ENCODE data around the gene ATCAY. TPM values are rescaled to one million over a fixed set of nuclear protein-coding genes. Genes with fewer than 3 reads are reported as not detected.
"Not testable (repeated sequence)": the region's sequence is repeated elsewhere in the genome, so short reads cannot be mapped to it uniquely, and the experiment has no call there.

Gene ATCAY
- total RNA-seq, 1 donor from 2014 or later = 15.8 TPM

- peaks cover 8% of the 10 kb centered on the region for H3K4me1 Mint-ChIP-seq
- no peaks in the 10 kb centered on the region for H3K9me3 Mint-ChIP-seq
- no peak overlapping the region for H3K9ac ChIP-seq
- H3K79me2 ChIP-seq (ENCODE audit: low read depth) = no peaks in the 10 kb centered on the region
- no peaks in the 10 kb centered on the region for H3K36me3 Mint-ChIP-seq
- TF ChIP-seq EZH2phosphoT487 (IDR thresholded peaks at IDR 0.05) (no peak), CTCF (IDR thresholded peaks at IDR 0.05) (no peak), EZH2 (IDR thresholded peaks at IDR 0.05) (no peak)
- H3K9me3 ChIP-seq (ENCODE audit: low read depth) = no peaks in the 10 kb centered on the region
- DNase-seq (ENCODE audit: low spot score) = no peak
- H3F3A ChIP-seq (ENCODE audit: low read depth) = peaks cover 3% of the 10 kb centered on the region
- no peak overlapping the region for H3K4me3 ChIP-seq
- H3K4me2 ChIP-seq = no peak overlapping the region
- H3K27me3 Mint-ChIP-seq (ENCODE audit: insufficient read depth, low read depth) = peaks cover 5% of the 10 kb centered on the region
- H3K27me3 ChIP-seq = no peaks in the 10 kb centered on the region
- H3K36me3 ChIP-seq = no peaks in the 10 kb centered on the region
- H3K27ac Mint-ChIP-seq = no peak overlapping the region
- no peak overlapping the region for H3K27ac ChIP-seq
- H3K4me3 Mint-ChIP-seq = no peak overlapping the region
- H2AFZ ChIP-seq (replicated peaks) = no peak overlapping the region
- no peaks in the 10 kb centered on the region for H4K20me1 ChIP-seq (ENCODE audit: low read depth)
- no peaks in the 10 kb centered on the region for H3K4me1 ChIP-seq
These were observed 68.8 kb downstream of the ATCAY start for GRCh38 chr19:3949294-3949693.

- H3K36me3 Mint-ChIP-seq = no peaks in the 10 kb centered on the region
- TF ChIP-seq EZH2 (IDR thresholded peaks at IDR 0.05) (no peak), EZH2phosphoT487 (IDR thresholded peaks at IDR 0.05) (no peak)
- no peak overlapping the region for H3K4me3 Mint-ChIP-seq
- H3K4me2 ChIP-seq = no peak overlapping the region
- H3K4me1 Mint-ChIP-seq = peaks cover 8% of the 10 kb centered on the region
- no peaks in the 10 kb centered on the region for H3K9me3 Mint-ChIP-seq
- H3K4me1 ChIP-seq = no peaks in the 10 kb centered on the region
- no peak overlapping the region for H3K27ac ChIP-seq
- no peaks in the 10 kb centered on the region for H3K79me2 ChIP-seq (ENCODE audit: low read depth)
- no peaks in the 10 kb centered on the region for H3K36me3 ChIP-seq
- H3K4me3 ChIP-seq = no peak overlapping the region
- H3K27me3 ChIP-seq = no peaks in the 10 kb centered on the region
- H3K27me3 Mint-ChIP-seq (ENCODE audit: insufficient read depth, low read depth) = peaks cover 5% of the 10 kb centered on the region
- H3K9me3 ChIP-seq (ENCODE audit: low read depth) = no peaks in the 10 kb centered on the region
- H3F3A ChIP-seq (ENCODE audit: low read depth) = peaks cover 3% of the 10 kb centered on the region
- no peak overlapping the region for H3K9ac ChIP-seq
- H4K20me1 ChIP-seq (ENCODE audit: low read depth) = no peaks in the 10 kb centered on the region
- no peak for DNase-seq (ENCODE audit: low spot score)
- no peak overlapping the region for H3K27ac Mint-ChIP-seq
- H2AFZ ChIP-seq (replicated peaks) = no peak overlapping the region
These were observed 69.7 kb downstream of the ATCAY start for GRCh38 chr19:3949997-3950859.

GRCh38 chr19:3950871-3951861 is 70.7 kb downstream of the ATCAY start:
- no peaks in the 10 kb centered on the region for H3K4me1 ChIP-seq
- H3K36me3 Mint-ChIP-seq = peaks cover 2% of the 10 kb centered on the region
- H3K27ac Mint-ChIP-seq = peak overlapping the region; percentile 72
- no peak overlapping the region for H3K4me2 ChIP-seq
- no peaks in the 10 kb centered on the region for H3K27me3 ChIP-seq
- no peak overlapping the region for H3K9ac ChIP-seq
- H3K9me3 ChIP-seq (ENCODE audit: low read depth) = no peaks in the 10 kb centered on the region
- TF ChIP-seq EZH2phosphoT487 (IDR thresholded peaks at IDR 0.05) = no peak
- no peak for TF ChIP-seq CTCF (IDR thresholded peaks at IDR 0.05)
- TF ChIP-seq EZH2 (IDR thresholded peaks at IDR 0.05) = no peak
- H3K4me3 ChIP-seq = no peak overlapping the region
- no peak overlapping the region for H3K4me3 Mint-ChIP-seq
- H4K20me1 ChIP-seq (ENCODE audit: low read depth) = peaks cover 3% of the 10 kb centered on the region
- H3K27ac ChIP-seq = no peak overlapping the region
- H3K9me3 Mint-ChIP-seq = no peaks in the 10 kb centered on the region
- H2AFZ ChIP-seq (replicated peaks) = no peak overlapping the region
- peaks cover 5% of the 10 kb centered on the region for H3K27me3 Mint-ChIP-seq (ENCODE audit: insufficient read depth, low read depth)
- no peaks in the 10 kb centered on the region for H3K79me2 ChIP-seq (ENCODE audit: low read depth)
- H3K4me1 Mint-ChIP-seq = peaks cover 8% of the 10 kb centered on the region
- peaks cover 3% of the 10 kb centered on the region for H3F3A ChIP-seq (ENCODE audit: low read depth)
- DNase-seq (ENCODE audit: low spot score) = no peak
- H3K36me3 ChIP-seq = no peaks in the 10 kb centered on the region

GRCh38 chr19:3952755-3953276 is 72.3 kb downstream of the ATCAY start:
- H3K27me3 ChIP-seq; H3K27ac Mint-ChIP-seq; H4K20me1 ChIP-seq (ENCODE audit: low read depth); DNase-seq (ENCODE audit: low spot score); H3K9me3 Mint-ChIP-seq; H3K4me3 ChIP-seq; H3K4me1 ChIP-seq; H3K79me2 ChIP-seq (ENCODE audit: low read depth); H3K9ac ChIP-seq; H3K4me2 ChIP-seq; H3K27ac ChIP-seq; H2AFZ ChIP-seq (replicated peaks); H3F3A ChIP-seq (ENCODE audit: low read depth); H3K27me3 Mint-ChIP-seq (ENCODE audit: insufficient read depth, low read depth); H3K4me1 Mint-ChIP-seq; H3K36me3 Mint-ChIP-seq; H3K36me3 ChIP-seq; H3K9me3 ChIP-seq (ENCODE audit: low read depth); H3K4me3 Mint-ChIP-seq: not testable (repeated sequence)
